IPS-18a (cell line): ENCODE measurements around the gene GJD3.

ENCODE experiments used
- H3K27ac ChIP-seq: one replicate; pipeline ENCODE4 v1.5.1; 2013; ENCODE audit warnings: low read length
- H3K27me3 ChIP-seq: one replicate; pipeline ENCODE4 v1.6.1; 2013; ENCODE audit warnings: mild to moderate bottlenecking, low read length; ENCODE audit not compliant: control insufficient read depth, insufficient read depth
- H3K36me3 ChIP-seq: one replicate; pipeline ENCODE4 v1.6.1; 2013; ENCODE audit warnings: low read depth, low read length; ENCODE audit not compliant: control insufficient read depth
- H3K4me1 ChIP-seq: one replicate; pipeline ENCODE4 v1.6.1; 2013; ENCODE audit warnings: low read depth, low read length; ENCODE audit not compliant: control insufficient read depth
- H3K4me3 ChIP-seq: one replicate; pipeline ENCODE4 v1.5.1; 2013; ENCODE audit warnings: low read length
- H3K9ac ChIP-seq: one replicate; pipeline ENCODE4 v1.6.1; 2013; ENCODE audit warnings: mild to moderate bottlenecking, low read length, moderate library complexity
- H3K9me3 ChIP-seq: one replicate; pipeline ENCODE4 v1.6.1; 2013; ENCODE audit warnings: low read depth, low read length; ENCODE audit not compliant: control insufficient read depth

GJD3 gene

GRCh38 chr17:40356990-40357881 lies 7.3 kb downstream of the GJD3 start:
- no peak overlapping the region for H3K27ac ChIP-seq
- no peak overlapping the region for H3K4me3 ChIP-seq
- peaks cover 5% of the 10 kb centered on the region for H3K27me3 ChIP-seq
- H3K9me3 ChIP-seq, result no peaks in the 10 kb centered on the region
- no peaks in the 10 kb centered on the region for H3K36me3 ChIP-seq
- no peak overlapping the region for H3K9ac ChIP-seq
- H3K4me1 ChIP-seq, result peaks cover 16% of the 10 kb centered on the region

DNA sequence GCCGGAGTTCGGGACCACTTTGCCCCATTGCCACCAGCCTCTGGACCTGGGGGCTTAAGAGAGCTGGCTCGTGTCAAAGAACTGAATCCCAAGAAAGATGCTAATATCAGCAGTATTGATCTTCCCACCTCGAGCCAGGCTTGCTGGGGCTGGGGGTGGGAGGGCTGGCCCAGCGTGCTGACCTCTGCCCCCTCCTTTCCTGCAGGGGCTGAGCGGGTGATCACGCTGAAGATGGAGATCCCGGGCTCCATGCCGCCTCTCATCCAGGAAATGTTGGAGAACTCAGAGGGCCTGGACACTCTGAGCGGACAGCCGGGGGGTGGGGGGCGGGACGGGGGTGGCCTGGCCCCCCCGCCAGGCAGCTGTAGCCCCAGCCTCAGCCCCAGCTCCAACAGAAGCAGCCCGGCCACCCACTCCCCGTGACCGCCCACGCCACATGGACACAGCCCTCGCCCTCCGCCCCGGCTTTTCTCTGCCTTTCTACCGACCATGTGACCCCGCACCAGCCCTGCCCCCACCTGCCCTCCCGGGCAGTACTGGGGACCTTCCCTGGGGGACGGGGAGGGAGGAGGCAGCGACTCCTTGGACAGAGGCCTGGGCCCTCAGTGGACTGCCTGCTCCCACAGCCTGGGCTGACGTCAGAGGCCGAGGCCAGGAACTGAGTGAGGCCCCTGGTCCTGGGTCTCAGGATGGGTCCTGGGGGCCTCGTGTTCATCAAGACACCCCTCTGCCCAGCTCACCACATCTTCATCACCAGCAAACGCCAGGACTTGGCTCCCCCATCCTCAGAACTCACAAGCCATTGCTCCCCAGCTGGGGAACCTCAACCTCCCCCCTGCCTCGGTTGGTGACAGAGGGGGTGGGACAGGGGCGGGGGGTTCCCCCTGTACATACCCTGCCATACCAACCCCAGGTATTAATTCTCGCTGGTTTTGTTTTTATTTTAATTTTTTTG lies 8.5 kb downstream of the GJD3 start:
- H3K9me3 ChIP-seq, result no peaks in the 10 kb centered on the region
- no peak overlapping the region for H3K4me3 ChIP-seq
- H3K4me1 ChIP-seq, result peaks cover 9% of the 10 kb centered on the region
- H3K36me3 ChIP-seq, result no peaks in the 10 kb centered on the region
- H3K27me3 ChIP-seq, result no peaks in the 10 kb centered on the region
- H3K9ac ChIP-seq, result no peak overlapping the region
- no peak overlapping the region for H3K27ac ChIP-seq

DNA sequence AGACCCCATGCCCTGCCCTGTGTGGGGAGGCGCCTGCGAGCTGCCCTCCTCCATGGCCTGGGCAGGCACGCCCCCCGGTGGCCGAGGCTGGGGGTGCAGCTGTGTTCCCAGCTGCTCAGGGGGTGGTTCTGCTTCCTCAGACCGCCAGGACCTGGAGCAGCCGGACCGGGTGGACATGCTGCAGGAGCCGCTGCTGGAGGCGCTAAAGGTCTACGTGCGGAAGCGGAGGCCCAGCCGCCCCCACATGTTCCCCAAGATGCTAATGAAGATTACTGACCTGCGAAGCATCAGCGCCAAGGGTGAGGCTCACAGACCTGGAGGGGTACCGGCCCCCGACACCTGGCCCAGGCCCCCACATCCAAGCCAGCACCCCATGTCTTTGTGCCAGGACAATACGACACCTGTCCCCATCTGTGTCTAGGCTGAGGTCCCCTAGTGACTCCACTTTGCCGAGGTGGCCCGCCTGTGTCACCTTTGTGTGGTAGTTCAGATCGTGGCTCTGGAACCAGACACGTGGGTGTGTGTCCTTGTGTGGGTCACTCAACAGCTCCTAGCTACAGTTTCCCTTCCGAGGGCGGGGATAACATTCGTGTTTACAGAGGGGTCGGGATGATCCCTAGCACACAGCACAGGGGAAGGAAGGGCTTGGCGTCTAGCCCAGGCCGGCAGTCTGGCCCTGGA lies 9.3 kb downstream of the GJD3 start:
- H3K36me3 ChIP-seq, result no peaks in the 10 kb centered on the region
- no peak overlapping the region for H3K27ac ChIP-seq
- peaks cover 5% of the 10 kb centered on the region for H3K27me3 ChIP-seq
- no peak overlapping the region for H3K9ac ChIP-seq
- no peak overlapping the region for H3K4me3 ChIP-seq
- no peaks in the 10 kb centered on the region for H3K9me3 ChIP-seq
- H3K4me1 ChIP-seq, result peaks cover 9% of the 10 kb centered on the region

- Histone ChIP-seq H3K9me3 (no peaks in the 10 kb centered on the region), H3K4me1 (peaks cover 9% of the 10 kb centered on the region), H3K4me3 (no peak overlapping the region), H3K36me3 (no peaks in the 10 kb centered on the region), H3K27me3 (peaks cover 11% of the 10 kb centered on the region), H3K9ac (no peak overlapping the region), H3K27ac (no peak overlapping the region)
Observed at GRCh38 chr17:40354221-40355122, 10.1 kb downstream of the GJD3 start.

- Histone ChIP-seq H3K4me3 (no peak overlapping the region), H3K4me1 (peaks cover 18% of the 10 kb centered on the region), H3K36me3 (no peaks in the 10 kb centered on the region), H3K9ac (no peak overlapping the region), H3K9me3 (no peaks in the 10 kb centered on the region), H3K27ac (no peak overlapping the region), H3K27me3 (peaks cover 27% of the 10 kb centered on the region)
Observed at GRCh38 chr17:40352779-40353394, 11.7 kb downstream of the GJD3 start.

- no peak overlapping the region for H3K9ac ChIP-seq
- peaks cover 31% of the 10 kb centered on the region for H3K27me3 ChIP-seq
- H3K36me3 ChIP-seq, result no peaks in the 10 kb centered on the region
- peaks cover 23% of the 10 kb centered on the region for H3K4me1 ChIP-seq
- H3K9me3 ChIP-seq, result no peaks in the 10 kb centered on the region
- no peak overlapping the region for H3K27ac ChIP-seq
- no peak overlapping the region for H3K4me3 ChIP-seq
Observed at GRCh38 chr17:40352237-40352778, 12.2 kb downstream of the GJD3 start.

DNA sequence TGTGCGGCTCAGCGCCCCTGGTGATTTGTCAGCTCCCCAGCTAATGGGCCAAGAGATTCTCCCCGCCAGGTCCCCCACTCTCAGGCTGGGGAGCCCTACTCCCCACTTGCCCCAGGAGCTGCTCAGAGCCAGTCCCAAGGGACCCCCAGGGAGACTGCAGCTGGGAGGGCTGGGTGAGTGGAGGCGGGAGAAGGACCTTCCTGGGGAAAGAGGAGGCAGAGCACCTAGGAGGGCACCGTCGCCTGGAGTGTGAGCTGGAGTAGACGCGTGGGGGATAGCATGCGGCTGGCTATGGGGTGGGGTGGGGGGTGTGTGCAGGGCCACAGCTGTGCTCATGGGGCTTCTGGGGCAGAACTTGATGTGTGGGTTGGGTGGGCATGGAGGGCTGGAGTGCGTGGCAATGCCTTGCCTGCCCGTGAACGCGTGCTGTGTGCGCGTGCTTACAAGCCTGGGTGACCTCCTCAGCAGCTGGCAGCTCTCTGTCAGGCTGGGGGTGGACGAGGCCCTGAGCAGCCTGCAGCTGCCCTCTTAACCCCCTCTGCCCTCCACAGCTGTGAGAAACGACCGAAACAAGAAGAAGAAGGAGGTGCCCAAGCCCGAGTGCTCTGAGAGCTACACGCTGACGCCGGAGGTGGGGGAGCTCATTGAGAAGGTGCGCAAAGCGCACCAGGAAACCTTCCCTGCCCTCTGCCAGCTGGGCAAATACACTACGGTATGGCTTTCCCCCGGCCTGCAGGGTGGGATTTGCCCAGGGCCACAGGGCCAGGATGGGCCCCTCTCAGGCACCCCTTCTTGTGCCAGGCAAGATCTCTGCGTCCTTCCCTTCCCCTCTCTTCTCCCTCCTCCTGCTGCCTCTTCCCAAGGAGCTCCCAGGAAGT lies 12.9 kb downstream of the GJD3 start:
- H3K4me3 ChIP-seq, result no peak overlapping the region
- no peaks in the 10 kb centered on the region for H3K9me3 ChIP-seq
- no peak overlapping the region for H3K27ac ChIP-seq
- H3K9ac ChIP-seq, result no peak overlapping the region
- H3K27me3 ChIP-seq, result peaks cover 38% of the 10 kb centered on the region
- no peaks in the 10 kb centered on the region for H3K36me3 ChIP-seq
- peaks cover 30% of the 10 kb centered on the region for H3K4me1 ChIP-seq

DNA sequence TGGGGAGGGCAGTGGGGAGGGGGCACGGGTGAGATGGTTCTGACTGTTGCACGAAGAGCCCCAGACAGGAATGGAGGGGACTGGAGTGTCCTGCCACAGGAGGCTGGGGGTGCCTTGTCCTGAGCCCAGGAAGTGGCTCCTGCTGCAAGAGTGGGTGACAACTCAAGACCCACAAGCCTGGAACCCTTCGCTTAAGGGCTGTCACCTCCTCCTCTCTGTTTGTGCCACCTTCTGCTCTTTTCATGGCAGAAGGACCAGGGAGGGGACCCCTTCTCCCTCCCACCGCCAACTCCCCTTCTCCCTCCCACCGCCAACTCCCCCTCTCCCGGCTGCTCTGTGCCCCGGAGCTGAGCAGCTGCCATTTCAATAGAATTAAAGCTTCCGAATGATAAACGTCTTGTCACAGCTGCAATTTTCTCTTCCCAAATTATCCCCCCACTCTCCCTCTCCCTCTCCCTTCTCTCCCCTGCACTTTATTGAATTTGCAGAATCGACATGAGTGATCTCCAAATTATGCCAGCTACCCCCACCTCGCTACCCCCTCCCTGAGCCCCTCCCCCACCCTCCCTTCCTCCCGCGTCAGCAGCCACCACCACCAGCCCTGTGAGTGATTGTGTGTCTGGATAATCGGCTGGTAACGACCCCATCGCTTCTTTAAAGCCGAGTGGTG lies 13.7 kb downstream of the GJD3 start:
- H3K27me3 ChIP-seq, result peaks cover 42% of the 10 kb centered on the region
- no peak overlapping the region for H3K9ac ChIP-seq
- H3K4me1 ChIP-seq, result peaks cover 36% of the 10 kb centered on the region
- no peak overlapping the region for H3K4me3 ChIP-seq
- H3K36me3 ChIP-seq, result no peaks in the 10 kb centered on the region
- H3K9me3 ChIP-seq, result no peaks in the 10 kb centered on the region
- H3K27ac ChIP-seq, result no peak overlapping the region

DNA sequence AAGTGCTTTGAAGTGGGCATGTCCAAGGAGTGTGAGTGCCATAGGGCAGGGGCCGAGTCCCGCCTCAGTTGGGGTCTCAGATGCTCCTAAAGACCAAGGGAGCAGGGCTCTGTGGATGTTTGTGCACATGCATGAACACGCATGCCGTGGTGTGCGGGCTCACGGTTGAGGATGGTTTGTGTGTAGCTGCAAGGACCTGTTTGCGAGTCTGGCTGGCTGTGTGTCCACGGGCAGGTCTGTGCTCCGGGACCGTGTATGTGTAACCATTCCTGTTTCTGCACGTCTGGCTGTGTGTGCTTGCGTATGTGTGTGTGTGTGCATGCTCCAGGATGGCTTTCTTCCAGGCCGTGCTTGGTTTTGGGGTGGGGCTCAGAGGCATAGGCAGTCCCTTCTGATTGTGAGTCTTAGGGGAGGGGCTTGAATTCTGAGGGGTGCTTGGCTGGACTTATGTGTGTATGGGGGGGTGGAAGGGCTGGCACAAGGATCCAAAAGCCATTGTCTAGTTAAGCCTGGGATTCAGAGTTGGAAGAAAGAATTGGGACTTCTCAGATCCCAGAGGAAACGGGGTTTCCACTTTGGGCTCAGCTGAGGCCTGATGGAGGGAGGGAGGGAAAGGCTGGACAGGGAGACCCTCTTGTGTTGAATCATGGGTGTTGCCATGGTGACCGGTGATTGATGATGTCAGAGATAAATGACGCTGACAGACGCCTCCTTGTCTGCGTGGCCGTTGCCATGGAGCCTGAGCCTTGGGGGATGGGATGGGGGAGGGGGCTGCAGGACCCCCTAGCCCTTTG lies 14.4 kb downstream of the GJD3 start:
- Histone ChIP-seq H3K27me3 (peaks cover 50% of the 10 kb centered on the region), H3K27ac (no peak overlapping the region), H3K9me3 (no peaks in the 10 kb centered on the region), H3K4me1 (peaks cover 34% of the 10 kb centered on the region), H3K36me3 (no peaks in the 10 kb centered on the region), H3K9ac (no peak overlapping the region), H3K4me3 (no peak overlapping the region)
